GM20000 (cell line): ENCODE measurements around the gene CBLC.

Source experiments
- DNase-seq: peaks from one replicate; pipeline ENCODE4 v3.0.0; 2012; ENCODE audit warnings: low spot score
- TF ChIP-seq, protein P1 (sequence below): IDR thresholded peaks from 2 replicates; pipeline ENCODE4 v1.5.1; 2012; ENCODE audit warnings: mild to moderate bottlenecking, control low read depth; ENCODE audit errors: extremely low read depth, missing control alignments

Gene CBLC

DNA sequence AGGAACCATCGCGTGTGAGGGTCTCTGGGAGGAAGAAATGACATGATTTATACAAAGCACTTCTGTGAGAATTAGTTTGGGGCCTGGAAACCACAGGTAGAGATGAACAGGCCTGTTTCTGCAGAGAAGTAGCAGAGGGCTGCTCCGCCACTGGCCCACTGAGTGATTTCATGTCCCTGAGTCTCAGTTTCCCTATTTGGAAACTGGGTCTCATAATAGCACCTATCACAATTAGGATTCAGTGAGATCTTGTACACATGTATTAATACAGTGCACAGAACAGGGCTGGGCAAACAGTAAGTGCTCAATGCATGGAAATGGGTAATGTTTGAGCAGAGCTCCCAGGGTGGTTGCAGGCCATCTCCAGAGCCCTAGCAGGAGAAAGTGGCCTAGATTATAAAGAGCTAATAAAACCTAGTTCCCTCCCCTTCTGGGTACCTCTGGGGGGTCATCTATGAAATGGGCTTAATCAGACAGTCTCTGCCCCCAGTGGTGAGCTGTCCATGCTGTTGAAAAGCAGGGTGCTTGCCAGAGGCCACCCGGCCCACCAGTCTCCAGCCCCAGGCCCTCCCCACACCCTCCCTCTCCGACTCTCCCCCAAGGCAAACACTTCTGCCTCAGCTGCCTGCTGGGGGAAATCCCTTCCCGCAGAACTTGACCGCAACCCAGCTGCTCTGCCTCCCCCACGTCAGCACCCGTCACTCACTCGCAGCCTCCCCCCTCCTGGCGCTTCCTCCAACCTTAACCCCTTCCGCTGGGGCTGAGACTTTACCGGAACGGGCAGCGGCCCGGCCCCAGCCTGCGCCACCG, 24.7 kb upstream of the CBLC start:
- DNase-seq, result peak; percentile 96
- TF ChIP-seq, protein P1, sequence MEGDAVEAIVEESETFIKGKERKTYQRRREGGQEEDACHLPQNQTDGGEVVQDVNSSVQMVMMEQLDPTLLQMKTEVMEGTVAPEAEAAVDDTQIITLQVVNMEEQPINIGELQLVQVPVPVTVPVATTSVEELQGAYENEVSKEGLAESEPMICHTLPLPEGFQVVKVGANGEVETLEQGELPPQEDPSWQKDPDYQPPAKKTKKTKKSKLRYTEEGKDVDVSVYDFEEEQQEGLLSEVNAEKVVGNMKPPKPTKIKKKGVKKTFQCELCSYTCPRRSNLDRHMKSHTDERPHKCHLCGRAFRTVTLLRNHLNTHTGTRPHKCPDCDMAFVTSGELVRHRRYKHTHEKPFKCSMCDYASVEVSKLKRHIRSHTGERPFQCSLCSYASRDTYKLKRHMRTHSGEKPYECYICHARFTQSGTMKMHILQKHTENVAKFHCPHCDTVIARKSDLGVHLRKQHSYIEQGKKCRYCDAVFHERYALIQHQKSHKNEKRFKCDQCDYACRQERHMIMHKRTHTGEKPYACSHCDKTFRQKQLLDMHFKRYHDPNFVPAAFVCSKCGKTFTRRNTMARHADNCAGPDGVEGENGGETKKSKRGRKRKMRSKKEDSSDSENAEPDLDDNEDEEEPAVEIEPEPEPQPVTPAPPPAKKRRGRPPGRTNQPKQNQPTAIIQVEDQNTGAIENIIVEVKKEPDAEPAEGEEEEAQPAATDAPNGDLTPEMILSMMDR, result no peak

DNA sequence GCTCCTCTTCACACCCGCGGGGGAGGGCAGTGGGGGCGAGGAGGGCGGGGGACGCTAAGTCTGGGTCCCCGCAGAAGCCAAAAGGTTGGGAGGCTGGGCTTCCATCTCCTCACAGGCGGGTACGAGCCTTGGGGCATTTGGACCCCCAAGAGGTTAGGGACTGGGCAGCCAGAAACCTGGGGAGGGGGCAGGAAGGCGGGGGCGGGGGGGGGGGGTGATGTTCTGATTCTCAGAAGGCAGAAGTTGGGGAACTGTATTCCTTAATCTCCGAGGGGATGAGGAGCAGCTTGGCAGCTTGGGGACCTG, 24.1 kb upstream of the CBLC start:
- TF ChIP-seq, protein P1, result no peak
- no peak for DNase-seq

DNA sequence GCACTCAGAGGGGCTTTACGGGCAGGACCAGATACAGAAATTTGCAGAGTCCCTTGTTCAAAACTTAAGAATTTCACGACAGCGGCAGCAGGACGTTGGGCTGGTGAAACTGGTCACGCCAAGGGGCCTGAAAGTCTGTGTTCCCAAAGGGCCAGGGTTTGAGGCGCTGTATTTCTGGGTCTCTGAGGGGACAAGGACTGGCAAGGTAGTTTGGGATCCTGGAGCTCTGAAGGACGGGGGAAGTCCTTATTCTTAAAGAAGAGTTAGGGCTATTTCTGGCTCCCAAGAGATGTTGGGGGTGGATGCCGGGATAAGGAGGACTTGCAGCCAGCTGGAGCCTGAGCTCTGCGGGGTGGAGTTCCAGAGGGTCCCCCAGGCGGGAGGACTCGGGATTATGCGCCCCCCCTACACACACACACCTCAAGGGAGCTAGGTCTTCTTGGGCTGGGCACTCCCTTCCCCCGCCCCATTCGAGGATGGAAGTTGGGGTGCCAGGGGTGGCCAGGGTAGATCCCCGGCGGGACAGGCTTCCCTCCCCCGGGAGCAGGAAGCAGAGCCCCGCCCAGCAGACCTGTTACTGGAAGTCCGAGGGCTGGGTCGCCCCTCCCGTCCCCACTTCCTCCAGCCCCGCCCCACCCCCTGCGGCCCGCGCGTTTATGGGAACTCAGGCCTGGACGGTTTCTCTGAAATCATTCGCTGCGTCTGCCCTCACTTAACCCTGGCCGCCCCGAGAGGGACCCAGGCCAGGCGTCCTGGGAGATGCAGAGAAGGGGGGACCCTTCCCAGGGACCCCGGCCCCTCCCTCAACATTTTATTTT, 23.5 kb upstream of the CBLC start:
- DNase-seq, result peak; percentile 89
- TF ChIP-seq, protein P1, result no peak

DNA sequence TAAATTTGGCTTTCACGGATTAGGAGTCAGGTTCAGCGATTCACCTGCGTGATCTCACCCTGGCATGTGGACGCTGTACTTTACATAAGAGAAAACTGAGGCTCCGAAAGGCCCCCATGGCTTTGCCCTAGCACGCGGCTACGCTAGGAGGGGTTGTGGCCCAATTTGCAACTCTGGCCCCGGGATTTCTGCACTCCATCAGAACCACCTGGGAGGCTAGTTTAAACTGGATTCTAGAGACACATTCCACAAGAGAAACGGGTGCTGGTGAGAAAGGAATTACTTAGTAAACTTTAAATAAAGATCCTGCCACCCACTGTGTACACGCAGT, 23.0 kb upstream of the CBLC start:
- TF ChIP-seq, protein P1, result no peak
- no peak for DNase-seq

DNA sequence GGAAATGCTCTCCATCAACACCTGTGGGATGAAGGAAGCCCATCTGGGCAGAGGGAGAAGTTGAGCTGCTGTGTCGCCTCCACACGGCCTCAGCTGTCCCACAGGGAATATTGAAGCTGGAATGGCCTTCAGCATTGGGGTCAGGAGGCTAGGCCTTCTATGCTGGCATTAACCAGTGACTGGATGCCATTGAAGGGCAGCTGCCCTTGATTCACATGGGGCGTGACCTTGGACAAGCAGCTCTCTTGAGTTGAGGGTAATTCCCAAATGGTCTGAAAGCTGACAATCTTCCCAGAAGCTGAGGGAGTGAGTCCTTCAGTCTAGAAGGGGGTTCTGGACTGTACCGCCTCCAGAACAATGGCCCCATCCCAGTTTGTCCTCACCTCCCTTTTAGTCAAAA, 22.5 kb upstream of the CBLC start:
- TF ChIP-seq, protein P1, result no peak
- no peak for DNase-seq

DNA sequence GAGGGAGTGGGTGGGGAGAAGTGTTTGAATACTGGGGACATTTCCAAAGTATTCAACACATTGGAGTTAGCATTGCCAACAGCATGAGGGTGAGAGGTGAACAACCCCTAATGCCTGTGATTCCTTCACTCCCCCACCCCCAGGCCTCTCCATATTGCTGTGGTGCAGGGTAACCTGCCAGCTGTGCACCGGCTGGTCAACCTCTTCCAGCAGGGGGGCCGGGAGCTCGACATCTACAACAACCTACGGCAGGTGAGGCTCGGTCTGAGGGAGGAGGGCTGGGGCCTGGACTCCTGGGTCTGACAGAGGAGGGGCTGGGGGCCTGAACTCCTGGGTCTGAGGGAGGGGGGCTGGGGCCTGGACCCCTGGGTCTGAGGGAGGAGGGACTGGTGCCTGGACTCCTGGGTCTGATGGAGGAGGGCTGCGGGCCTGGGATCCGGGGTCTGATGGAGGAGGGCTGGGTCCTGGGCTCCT, 21.6 kb upstream of the CBLC start:
- TF ChIP-seq, protein P1, result no peak
- DNase-seq, result no peak

DNA sequence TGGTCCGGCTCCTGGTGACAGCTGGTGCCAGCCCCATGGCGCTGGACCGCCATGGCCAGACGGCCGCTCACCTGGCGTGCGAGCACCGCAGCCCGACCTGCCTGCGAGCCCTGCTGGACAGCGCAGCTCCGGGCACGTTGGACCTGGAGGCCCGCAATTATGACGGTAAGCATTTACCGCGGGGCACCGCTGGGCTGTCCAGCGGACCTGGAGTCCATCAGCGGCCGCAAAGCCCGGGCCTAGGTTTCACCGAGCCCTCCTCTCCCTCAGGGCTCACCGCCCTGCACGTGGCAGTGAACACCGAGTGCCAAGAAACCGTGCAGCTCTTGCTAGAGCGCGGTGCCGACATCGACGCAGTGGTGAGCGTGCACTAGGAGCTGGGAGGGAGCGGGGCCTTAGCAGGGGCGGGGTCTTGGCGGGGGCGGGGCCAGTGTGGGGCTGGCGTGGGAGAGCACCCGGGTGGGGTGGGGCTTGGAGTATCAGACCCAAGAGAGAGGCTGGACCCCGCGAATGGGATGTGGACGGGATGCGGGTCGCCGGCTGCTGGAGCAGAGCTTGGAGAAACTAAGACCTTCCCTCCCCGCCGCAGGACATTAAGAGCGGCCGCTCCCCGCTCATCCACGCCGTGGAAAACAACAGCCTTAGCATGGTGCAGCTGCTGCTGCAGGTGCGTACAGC, 20.5 kb upstream of the CBLC start:
- no peak for DNase-seq
- TF ChIP-seq, protein P1, result no peak
